ENCODE data around the gene CNTNAP2.
"Not testable (repeated sequence)": the region's sequence is repeated elsewhere in the genome, so short reads cannot be mapped to it uniquely, and the experiment has no call there.

The CNTNAP2 gene

DNA sequence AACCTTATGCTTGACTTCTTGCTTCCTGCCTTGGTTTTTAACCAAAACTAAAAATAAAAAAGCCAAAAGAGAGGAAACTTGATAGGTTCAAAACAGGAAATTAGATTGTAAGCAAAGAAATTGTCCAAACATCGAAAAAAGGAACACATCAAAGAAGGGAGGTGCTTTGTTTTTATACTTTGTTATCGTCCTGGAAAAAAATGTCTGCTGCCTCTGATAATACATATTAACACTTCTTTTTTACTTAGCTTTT is 2187.4 kb downstream of the CNTNAP2 start:
- no peak for DNase-seq (ENCODE audit: low spot score)

DNA sequence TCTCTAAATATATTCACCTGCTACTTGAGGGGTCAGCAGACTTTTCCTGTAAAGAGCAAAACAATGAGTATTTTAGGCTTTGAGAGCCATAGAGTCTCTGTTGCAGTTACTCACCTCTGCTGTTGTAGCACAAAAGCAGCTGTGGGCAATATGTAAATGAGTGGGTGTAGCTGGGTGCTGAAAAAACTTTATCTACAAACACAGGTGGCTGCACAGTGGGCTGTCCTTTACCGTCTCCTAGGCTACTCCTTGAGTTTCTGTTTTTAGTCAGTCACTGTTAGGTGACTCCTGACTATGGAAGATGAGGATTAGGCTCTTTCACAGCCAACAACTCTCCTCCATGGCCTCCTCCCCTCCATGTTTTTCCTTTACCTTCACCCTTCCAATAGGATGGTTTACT is 2187.9 kb downstream of the CNTNAP2 start:
- DNase-seq (ENCODE audit: low spot score), result no peak

DNA sequence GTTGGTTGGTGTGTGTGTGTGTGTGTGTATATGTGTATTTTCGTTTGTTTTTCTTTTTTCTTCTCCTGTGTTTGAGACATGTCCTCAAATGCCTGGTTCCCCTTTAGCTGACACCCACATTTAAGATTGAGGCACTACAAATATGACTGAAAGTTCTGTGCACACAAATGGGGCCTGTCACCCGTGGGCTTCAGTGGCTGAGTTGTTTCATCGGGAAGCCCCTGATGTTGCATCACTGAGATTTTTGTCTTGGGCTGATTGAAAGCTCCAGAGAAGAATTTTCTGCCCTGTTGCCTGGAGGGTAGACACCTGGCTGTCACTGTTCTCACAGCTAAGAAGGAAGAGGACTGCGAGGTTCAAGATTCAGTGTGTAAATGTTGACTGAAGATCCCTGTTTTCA is 2190.2 kb downstream of the CNTNAP2 start:
- DNase-seq (ENCODE audit: low spot score), result no peak

DNA sequence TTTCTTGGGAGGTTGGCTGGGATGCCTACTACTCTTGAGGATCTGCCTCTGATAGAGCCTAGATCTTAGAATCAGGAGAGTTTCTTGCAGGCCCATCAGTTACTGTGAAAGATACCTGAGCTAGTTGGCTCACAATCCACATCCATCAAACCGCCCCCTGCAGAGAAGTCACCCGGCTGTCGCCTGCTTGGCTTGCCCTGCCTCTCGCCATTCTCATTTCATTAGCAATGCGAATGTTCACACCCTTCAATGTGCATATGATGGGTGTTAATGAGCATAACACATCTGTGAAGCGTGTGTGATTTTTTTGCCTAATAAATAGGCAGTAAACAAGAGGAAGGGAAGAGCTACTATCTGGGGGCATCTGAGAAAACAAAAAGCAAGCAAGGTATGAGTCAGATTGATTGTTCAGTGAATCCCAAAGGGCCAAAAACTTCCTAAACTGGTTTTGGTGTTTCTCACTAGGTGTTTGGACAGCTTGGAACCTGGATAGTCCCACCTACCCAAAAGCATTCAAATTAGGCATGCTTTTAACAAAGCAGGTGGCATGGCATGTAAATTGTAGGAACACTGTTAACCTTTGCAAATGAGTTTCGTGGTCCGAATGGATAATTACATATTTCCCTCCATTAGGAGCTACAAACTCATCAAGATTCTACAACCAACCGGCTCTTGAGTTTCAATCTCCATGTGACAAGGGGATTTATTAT is 2201.7 kb downstream of the CNTNAP2 start:
- no peak for DNase-seq (ENCODE audit: low spot score)

DNA sequence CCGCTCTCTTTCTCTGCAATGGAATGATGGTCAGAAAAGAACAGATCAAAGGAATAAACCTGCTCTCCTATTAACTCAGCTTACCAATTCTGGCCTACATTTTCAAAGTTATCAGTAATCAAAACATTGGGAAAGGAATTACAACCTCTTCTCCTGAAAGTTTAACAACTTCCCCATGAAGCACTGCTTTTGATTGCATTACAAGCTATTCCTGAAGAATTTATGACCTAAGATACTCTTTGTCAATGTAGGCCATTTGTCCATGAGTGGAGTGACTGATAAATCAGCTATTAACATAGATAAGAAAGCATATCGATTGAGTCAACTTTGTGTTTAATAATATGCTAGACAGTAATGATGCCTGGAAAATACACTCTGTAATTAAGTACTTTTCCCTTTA is 2202.2 kb downstream of the CNTNAP2 start:
- no peak for DNase-seq (ENCODE audit: low spot score)

DNA sequence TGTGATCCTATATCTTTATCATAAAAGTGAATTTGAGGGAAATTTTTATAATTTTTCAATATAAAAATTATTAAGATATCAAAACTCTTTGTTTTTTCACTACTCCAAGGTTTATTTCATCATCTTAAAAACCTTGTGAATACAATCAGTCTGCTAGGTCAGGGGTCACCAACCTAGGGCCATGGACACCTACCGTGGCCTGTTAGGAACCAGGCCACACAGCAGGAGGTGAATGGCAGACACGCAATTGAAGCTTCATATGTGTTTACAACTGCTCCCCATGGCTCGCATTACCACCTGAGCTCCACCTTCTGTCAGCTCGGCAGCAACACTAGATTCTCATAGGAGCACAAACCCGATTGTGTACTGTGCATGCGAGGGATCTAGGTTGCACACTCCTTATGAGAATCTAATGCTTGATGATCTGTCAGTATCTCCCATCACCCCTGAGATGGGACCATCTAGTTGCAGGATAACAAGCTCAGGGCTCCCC is 2202.8 kb downstream of the CNTNAP2 start:
- no peak for DNase-seq (ENCODE audit: low spot score)

DNA sequence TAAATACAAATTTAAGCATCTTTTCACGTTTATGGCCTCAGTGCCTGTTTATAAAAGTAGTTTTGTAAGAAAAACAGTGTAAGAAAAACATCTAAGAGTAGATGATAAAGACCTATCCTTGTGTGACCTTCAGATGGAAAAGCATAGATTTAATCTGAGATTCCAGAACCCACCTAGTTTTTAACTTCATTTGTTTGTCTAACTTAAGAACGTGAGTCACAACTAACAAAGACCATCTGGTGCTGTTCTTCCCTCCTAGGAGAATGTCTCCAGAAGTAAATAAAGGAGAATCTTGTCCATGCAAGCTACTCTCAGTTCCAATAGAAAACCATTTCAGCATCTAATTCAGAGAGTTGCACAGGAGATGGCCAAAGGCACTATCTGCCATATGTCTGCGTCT is 2208.6 kb downstream of the CNTNAP2 start:
- DNase-seq (ENCODE audit: low spot score), result no peak

DNA sequence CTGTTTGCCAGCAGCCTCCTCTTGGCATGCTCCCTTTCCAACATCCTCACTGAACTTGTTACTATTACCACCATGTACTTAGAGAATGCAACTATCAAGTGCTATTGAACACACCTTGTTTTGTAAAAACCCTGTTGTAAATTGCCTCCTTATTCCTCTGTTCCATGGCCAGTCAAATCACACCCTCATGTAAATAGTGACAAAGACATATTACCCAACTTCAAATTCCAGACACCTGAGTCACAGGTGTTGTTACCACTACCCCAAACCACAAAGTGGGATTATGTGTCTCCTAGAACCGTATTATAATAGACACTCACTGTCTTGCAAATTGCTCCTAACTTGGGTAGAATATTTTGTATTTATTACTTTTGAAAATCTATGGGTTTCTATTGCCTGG is 2210.8 kb downstream of the CNTNAP2 start:
- DNase-seq (ENCODE audit: low spot score), result no peak

DNA sequence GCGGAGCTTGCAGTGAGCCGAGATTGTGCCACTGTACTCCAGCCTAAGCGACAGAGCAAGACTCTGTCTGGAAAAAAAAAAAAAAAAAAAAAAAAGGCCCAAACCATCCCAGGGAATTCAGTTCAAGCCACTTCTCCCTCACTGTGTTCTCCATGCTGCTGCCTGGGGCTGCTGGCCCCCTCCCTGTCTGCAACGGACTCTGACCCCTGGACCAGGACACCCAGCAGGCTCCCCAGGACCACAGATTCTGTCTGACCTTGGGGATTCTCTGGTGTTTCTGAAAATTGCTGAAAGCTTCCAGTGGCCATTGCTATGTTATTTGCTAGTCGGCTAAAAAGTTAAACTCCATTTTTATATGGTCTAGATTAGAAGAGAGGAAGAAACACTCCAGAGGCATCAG is 2212.3 kb downstream of the CNTNAP2 start:
- DNase-seq (ENCODE audit: low spot score), result no peak

DNA sequence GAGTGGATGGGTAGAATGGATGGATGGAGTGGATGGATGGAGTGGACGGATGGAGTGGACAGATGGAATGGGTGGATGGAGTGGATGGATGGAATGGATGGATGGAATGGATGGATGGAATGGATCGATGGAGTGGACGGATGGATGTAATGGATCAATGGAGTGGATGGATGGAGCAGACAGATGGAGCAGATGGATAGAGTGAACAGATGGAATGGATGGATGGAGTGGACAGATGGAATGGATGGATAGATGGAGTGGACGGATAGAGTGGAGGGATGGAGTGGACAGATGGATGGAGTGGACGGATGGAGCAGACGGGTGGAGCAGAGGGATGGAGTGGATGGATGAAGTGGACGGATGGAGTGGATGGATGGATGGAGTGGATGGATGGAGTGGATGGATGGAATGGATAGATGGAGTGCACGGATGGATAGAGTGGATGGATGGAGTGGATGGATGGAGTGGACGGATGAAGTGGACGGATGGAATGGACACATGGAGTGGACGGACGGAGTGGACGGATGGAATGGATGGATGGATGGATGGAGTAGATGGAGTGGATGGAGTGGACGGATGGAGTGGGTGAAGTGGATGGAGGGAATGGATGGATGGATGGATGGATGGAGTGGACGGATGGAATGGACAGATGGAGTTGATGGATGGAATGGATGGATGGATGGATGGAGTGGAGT is 2213.7 kb downstream of the CNTNAP2 start:
- no peak for DNase-seq (ENCODE audit: low spot score)

DNA sequence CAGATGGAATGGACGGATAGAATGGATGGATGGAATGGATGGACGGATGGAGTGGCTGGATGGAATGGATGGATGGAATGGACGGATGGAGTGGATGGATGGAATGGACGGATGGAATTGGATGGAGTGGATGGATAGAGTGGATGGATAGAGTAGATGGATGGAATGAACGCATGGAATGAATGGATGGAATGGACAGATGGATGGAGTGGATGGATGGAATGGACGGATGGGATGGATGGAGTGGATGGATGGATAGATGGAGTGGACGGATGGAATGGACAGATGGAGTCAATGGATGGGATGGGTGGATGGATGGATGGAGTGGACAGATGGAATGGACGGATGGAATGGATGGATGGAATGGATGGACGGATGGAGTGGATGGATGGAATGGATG is 2214.2 kb downstream of the CNTNAP2 start:
- no peak for DNase-seq (ENCODE audit: low spot score)

DNA sequence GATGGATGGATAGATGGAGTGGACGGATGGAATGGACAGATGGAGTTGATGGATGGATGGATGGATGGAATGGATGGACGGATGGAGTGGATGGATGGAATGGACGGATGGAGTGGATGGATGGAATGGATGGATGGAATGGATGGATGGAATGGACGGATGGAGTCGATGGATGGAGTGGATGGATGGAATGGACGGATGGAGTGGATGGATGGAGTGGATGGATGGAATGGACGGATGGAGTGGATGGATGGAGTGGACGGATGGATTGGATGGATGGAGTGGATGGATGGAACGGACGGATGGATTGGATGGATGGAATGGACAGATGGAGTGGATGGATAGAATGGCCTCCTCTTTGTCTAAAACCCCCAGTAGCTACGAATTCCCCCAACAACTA is 2214.9 kb downstream of the CNTNAP2 start:
- not testable (repeated sequence) for DNase-seq (ENCODE audit: low spot score)

DNA sequence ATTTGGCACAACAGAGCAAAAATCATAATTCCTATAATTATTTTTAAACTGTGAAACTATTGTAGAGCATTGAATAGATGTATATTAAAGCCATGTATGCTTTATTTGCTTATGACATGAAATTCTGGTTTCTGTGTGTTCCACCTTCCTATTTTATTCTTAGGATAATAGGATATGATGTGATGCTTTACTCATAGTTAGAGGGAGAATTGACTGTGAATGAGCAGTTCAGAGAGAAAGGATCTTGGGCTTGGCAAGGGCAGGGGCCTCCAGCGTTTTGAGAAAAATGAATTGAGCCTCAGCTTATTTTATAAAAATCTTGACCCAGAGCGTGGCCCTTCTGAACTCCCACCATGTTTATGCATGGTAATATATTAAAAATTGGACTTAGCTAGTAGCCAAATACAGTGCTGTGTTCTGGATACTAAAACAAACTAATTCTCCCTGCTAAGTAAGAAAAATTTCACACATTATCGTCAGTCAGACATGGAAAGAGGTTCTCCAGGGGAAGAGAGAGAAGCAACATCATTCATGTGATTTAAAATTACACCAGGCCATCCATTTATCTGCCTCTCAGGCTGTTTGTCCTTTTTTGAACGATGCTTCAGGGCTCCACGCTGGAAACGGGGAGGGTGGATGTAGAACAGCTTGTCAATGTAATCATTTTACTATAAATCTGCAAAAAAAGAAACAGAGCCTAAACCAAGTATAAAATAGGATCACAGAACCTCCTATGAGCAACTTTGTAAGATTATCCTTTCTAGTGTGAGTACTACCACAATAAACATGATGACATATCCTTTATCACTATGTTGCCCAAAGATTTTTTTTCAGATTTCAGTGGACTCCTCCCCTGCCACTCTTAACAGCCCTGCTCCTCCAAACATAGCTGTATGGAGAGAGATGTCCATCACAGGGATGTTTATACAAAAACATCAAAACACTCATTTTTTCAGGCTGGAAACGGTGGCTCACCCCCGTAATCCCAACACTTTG is 2215.9 kb downstream of the CNTNAP2 start:
- DNase-seq (ENCODE audit: low spot score), result no peak

DNA sequence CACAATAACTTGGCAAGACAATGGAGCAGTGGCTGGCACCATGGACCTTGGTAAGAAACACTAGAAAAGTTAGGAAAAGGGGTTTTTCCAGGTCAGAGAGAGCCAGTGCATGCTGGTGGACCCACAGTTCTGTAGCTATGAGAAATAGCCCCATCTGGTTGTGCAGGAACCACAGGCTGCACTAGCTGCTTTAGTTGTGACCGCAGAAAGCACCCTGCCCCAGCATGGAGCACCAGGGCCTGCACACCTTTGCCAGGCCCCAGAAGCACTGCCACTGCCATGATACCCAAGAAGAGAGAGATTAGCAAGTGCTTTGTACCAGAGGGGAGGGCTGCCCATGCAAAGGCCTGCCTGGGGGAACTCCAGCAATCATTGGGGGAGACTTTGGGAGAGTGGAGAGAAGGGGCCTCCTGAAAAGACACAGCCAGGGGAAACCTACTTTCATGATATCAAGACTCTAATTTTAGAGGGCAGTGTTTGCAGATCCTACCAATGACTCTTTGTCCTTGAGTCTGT is 2217.9 kb downstream of the CNTNAP2 start:
- DNase-seq (ENCODE audit: low spot score), result no peak

DNA sequence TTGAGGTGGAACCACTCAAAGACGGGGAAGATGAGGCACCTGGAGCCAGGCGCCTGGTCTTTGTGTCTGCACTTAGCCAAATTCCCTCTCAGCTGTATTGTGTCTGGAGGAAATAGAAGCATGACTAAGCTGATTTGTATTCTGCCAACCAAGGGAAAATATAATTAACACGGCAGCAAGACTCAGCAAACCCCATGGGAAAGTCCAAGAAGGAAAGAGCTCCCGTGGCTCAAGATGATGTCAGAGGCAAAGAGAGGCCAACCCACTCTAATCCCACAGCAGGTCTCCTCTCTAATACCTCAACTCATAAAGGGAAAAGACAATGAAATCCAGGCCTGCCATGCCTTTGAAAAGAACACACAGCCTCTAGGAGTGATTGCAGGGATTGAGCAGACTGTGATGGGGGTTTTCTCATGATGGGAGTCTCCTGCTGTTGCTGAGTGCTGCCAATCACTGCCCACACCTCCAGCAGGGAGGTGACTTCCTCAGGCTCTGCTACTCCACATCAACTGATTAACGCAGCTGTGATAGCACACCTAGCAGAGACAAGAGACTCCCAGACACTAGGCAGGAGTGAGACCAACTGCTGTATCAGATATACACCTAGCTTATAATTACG is 2218.5 kb downstream of the CNTNAP2 start:
- DNase-seq (ENCODE audit: low spot score), result no peak

DNA sequence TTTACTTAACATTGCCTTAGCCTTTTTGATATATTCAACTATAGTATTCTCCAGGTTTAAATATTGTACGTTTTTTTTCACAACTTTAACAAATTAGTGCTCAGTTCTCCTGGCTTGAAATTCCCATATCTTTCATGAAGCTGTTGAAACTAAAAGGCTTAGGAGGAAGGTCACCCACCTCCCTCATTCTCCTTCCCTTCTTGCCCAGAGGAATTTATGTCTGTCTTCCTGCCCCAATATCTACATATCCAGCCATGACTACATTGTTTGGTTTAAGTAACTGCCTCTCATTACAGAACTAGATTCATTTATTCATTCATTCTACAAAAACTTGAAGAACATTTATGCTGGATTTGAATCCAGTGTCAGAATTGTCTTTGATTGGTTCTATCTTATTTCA is 2219.2 kb downstream of the CNTNAP2 start:
- DNase-seq (ENCODE audit: low spot score), result no peak

DNA sequence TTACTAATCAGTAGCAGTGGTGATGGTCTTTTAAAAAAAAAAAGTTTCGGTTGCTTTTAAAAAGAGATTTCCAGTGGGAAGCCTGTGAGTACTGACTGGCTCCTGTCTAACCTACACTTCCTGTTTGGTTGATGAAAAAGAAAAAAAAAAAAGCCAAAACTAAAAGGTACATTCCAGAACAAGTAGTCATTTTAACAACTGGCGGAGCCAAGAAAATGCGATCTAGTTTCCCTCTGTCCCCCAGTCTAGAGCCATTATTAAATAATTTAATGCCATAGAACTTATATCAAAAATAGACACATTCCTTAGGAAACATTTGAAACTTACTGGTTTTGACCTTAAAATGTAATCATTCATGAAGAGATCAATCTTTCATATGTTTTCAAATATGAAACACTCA is 2219.8 kb downstream of the CNTNAP2 start:
- DNase-seq (ENCODE audit: low spot score), result no peak

DNA sequence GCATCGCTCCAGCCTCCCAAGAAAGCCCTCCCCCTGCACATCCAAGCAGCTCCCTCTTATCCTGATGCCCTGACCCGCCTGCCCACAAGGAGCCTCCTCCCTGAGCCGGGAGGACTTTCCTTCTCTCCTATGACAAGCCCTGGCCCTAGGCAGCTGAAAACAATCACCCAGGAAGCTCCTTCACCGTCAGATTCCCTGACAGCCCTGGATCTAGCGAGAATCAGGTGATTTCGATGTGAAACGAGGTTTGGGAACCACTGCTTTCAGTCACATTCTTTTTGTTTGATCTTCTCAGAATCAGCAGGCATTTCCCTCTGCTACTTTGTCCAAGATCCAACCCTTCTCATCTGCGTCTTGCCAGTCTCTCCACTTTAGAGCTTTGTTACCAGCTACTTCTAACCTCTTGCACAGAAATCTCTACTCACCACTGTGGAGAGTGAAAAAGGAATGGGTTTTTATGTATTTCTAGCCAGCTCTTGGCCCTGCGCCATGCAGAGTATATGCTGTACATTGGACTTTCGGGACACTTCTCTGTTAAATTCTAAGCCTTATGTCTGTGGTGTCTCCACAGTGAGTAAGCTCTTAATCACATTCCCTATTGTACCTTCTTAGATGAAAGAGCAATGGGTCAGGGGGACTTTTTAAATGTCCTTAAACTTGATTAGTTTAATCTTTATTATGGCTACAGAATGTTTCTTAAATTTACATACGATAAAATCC is 2220.8 kb downstream of the CNTNAP2 start:
- no peak for DNase-seq (ENCODE audit: low spot score)

DNA sequence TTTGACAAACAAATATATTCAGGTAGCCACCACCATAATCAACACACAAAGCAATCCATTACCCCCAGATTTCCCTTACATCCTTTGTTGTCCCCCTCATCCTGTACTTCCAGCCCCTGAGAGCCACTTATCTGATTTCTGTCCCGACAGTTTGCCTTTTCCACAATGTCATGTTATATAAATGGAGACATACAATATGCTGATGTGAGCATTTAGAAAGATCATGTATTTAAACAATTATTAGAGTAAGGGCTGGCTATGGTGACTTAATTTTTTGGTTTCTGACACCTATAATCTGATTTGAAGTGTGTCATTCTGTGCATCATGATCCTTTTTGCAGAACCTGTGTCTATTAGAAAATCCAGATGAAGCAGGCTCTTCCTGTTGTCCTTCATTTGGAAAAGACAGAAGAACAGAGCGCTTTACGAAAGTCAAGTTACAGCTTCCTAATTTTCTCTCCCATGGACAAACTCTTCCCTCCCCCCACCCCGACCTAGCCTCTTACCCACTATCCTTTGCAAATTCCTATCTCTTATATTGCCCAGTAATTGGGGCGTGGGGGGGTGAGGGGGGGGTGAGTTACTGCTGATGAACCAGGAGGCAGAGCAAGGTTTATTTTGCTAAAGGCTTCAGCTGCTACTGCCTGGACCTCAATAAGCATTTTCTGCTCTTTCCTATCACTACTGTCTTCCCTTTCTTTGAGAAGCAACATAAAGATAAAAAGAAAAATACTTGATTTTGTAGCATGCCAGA is 2221.6 kb downstream of the CNTNAP2 start:
- DNase-seq (ENCODE audit: low spot score), result no peak

DNA sequence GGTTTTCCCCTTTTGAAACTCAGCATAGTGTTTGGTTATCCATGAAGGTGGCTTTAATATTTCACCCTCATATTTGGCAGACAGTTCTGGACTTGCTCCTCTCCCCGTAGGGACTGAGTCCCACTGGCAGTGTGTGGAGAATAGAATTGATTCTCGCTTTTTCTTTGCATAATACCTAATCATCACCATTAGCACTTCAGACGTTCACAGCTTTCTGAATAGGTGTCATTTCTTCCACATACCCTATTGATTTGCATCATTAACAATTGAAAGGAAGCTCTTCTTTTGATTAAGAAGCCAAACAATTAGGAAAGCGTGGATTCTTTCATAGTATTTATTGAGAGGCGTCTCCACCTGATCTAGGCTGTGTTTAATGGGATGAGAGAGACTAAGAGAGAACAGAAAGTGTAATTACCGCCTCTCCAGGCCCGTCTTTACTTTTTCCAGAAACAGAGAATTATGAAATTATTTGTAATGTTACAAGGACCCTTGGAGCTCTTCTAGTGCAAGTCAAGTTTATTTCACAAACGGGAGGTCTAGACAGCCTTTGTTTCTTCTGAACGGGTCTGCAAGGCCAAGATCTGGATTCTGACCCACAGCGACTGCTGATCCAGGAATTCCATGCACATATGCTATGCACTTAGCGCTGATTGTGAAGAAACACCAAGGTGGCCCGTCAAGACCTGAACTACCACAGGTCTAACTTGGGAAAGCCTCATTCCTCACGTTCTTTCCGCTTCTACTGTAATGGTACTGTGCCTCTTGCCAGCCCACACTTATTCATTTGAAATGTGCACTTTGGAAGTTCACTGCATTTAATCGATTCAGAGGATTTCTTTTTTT is 2224.1 kb downstream of the CNTNAP2 start:
- DNase-seq (ENCODE audit: low spot score), result no peak
